ENCODE results near the gene BRPF3.

DNA sequence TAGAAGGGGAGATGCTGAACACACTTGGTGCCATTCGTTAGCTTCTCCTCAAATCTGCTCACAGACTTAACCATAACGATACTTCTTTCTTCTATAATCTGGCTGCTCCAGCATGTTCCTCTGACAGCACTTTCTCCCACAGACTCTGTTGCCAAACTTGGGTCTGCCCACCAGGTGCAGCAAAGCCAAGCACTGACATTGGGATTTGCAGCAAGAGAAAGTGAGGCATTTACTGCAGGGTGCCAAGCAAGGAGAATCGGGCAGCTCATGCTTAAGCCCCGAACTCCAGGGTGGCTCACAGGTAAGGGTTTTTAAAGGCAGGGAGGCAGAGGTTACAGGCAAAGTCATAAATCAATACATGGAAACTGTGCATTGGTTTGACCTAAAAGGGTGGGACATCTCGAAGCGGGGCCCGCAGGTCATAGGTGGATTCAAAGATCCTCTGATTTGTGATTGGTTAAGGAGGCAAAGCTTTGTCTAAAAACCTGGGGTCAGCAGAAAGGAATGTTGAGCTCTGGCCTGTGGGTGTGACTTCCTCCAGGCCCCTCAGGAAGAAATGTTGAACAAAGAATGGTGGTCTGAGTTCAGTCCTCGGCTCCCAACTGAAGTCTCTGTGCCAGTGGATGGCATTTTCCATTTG, 48.2 kb downstream of the BRPF3 start:
- TF ChIP-seq ZSCAN4 (tag by site-specific recombination; IDR thresholded peaks at IDR 0.05) (no peak), SP3 (tag by site-specific recombination; IDR thresholded peaks at IDR 0.05) (no peak), ZNF24 (tag by site-specific recombination; IDR thresholded peaks at IDR 0.05) (no peak), ZNF792 (tag by site-specific recombination; IDR thresholded peaks at IDR 0.05) (no peak), ZNF423 (tag by site-specific recombination; IDR thresholded peaks at IDR 0.05) (no peak), REST (tag by site-specific recombination; IDR thresholded peaks at IDR 0.05) (no peak), ZNF366 (tag by site-specific recombination; conservative IDR thresholded peaks at IDR 0.05) (no peak), ZNF510 (tag by site-specific recombination; IDR thresholded peaks at IDR 0.05; ENCODE audit: insufficient replicate concordance) (no peak), ZNF274 (IDR thresholded peaks at IDR 0.05; ENCODE audit: low read length) (no peak), ZNF274 (tag by site-specific recombination; IDR thresholded peaks at IDR 0.05; ENCODE audit: borderline replicate concordance) (no peak), TCF7L2 (IDR thresholded peaks at IDR 0.05; ENCODE audit: borderline replicate concordance, low read depth, low read length) (no peak)
- TF ChIP-seq, protein P1, sequence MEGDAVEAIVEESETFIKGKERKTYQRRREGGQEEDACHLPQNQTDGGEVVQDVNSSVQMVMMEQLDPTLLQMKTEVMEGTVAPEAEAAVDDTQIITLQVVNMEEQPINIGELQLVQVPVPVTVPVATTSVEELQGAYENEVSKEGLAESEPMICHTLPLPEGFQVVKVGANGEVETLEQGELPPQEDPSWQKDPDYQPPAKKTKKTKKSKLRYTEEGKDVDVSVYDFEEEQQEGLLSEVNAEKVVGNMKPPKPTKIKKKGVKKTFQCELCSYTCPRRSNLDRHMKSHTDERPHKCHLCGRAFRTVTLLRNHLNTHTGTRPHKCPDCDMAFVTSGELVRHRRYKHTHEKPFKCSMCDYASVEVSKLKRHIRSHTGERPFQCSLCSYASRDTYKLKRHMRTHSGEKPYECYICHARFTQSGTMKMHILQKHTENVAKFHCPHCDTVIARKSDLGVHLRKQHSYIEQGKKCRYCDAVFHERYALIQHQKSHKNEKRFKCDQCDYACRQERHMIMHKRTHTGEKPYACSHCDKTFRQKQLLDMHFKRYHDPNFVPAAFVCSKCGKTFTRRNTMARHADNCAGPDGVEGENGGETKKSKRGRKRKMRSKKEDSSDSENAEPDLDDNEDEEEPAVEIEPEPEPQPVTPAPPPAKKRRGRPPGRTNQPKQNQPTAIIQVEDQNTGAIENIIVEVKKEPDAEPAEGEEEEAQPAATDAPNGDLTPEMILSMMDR (tag by site-specific recombination; IDR thresholded peaks at IDR 0.05), result no peak
- TF ChIP-seq, protein P2, sequence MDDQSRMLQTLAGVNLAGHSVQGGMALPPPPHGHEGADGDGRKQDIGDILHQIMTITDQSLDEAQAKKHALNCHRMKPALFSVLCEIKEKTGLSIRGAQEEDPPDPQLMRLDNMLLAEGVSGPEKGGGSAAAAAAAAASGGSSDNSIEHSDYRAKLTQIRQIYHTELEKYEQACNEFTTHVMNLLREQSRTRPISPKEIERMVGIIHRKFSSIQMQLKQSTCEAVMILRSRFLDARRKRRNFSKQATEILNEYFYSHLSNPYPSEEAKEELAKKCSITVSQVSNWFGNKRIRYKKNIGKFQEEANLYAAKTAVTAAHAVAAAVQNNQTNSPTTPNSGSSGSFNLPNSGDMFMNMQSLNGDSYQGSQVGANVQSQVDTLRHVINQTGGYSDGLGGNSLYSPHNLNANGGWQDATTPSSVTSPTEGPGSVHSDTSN (CRISPR knock-in tag; IDR thresholded peaks at IDR 0.05), result no peak
- TF ChIP-seq, protein P3, sequence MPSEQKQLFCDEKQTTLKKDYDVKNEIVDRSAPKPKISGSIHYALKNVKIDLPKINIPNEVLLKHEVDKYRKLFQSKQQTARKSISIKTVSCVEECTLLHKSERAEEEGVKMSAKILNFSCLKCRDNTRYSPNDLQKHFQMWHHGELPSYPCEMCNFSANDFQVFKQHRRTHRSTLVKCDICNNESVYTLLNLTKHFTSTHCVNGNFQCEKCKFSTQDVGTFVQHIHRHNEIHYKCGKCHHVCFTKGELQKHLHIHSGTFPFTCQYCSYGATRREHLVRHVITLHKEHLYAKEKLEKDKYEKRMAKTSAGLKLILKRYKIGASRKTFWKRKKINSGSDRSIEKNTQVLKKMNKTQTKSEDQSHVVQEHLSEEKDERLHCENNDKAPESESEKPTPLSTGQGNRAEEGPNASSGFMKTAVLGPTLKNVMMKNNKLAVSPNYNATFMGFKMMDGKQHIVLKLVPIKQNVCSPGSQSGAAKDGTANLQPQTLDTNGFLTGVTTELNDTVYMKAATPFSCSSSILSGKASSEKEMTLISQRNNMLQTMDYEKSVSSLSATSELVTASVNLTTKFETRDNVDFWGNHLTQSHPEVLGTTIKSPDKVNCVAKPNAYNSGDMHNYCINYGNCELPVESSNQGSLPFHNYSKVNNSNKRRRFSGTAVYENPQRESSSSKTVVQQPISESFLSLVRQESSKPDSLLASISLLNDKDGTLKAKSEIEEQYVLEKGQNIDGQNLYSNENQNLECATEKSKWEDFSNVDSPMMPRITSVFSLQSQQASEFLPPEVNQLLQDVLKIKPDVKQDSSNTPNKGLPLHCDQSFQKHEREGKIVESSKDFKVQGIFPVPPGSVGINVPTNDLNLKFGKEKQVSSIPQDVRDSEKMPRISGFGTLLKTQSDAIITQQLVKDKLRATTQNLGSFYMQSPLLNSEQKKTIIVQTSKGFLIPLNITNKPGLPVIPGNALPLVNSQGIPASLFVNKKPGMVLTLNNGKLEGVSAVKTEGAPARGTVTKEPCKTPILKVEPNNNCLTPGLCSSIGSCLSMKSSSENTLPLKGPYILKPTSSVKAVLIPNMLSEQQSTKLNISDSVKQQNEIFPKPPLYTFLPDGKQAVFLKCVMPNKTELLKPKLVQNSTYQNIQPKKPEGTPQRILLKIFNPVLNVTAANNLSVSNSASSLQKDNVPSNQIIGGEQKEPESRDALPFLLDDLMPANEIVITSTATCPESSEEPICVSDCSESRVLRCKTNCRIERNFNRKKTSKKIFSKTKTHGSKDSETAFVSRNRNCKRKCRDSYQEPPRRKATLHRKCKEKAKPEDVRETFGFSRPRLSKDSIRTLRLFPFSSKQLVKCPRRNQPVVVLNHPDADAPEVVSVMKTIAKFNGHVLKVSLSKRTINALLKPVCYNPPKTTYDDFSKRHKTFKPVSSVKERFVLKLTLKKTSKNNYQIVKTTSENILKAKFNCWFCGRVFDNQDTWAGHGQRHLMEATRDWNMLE (tag by site-specific recombination; conservative IDR thresholded peaks at IDR 0.05; ENCODE audit: low read depth), result no peak
- TF ChIP-seq, protein P4, sequence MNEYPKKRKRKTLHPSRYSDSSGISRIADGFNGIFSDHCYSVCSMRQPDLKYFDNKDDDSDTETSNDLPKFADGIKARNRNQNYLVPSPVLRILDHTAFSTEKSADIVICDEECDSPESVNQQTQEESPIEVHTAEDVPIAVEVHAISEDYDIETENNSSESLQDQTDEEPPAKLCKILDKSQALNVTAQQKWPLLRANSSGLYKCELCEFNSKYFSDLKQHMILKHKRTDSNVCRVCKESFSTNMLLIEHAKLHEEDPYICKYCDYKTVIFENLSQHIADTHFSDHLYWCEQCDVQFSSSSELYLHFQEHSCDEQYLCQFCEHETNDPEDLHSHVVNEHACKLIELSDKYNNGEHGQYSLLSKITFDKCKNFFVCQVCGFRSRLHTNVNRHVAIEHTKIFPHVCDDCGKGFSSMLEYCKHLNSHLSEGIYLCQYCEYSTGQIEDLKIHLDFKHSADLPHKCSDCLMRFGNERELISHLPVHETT (tag by site-specific recombination; IDR thresholded peaks at IDR 0.05), result no peak

Data from HEK293 (cell line).